ENCODE measurements around the gene RPRML.
"Not testable (repeated sequence)": the region's sequence is repeated elsewhere in the genome, so short reads cannot be mapped to it uniquely, and the experiment has no call there.

- not testable (repeated sequence) for TF ChIP-seq POLR2AphosphoS5 (IDR thresholded peaks at IDR 0.05; ENCODE audit: low read depth, low read length); POLR2A (IDR thresholded peaks at IDR 0.05; ENCODE audit: low read depth, low read length); TAF1 (IDR thresholded peaks at IDR 0.05; ENCODE audit: borderline replicate concordance, low read depth, low read length)
Observed at GRCh38 chr17:46953191-46953590, 25.9 kb downstream of the RPRML start.
